Breast epithelium (tissue), 4 donors: ENCODE measurements around the gene MAMLD1. TPM values are rescaled to one million over a fixed set of nuclear protein-coding genes. Genes with fewer than 3 reads are reported as not detected.
A peak's percentile ranks its signal among the peaks of the same experiment; 100 is the strongest.

Experiments used
- DNase-seq, 2 donors: peaks; one replicate each; pipeline ENCODE4 v3.0.0-alpha.2; 2019; ENCODE audit warnings: low spot score in 2 of 2
- H3K27ac ChIP-seq, 2 donors: fragments of 200-600 bp; sonication (generic) in 1 of 2; one replicate each; pipeline ENCODE4 v1.5.1; 2016 to 2019; ENCODE audit warnings: mild to moderate bottlenecking in 1 of 2
- H3K27me3 ChIP-seq, 2 donors: fragments of 200-600 bp; sonication (generic) in 1 of 2; one replicate each; pipeline versions ENCODE4 v1.5.1 to v1.6.0; 2017 to 2019; ENCODE audit warnings: control low read depth in 1 of 2, mild to moderate bottlenecking in 1 of 2
- H3K36me3 ChIP-seq: fragments of 200-600 bp; one replicate; pipeline ENCODE4 v1.5.1; 2019
- H3K4me1 ChIP-seq, 2 donors: fragments of 200-600 bp; sonication (generic); one replicate each; pipeline ENCODE4 v1.5.1; 2016 to 2019; ENCODE audit warnings: control low read depth in 1 of 2
- H3K4me3 ChIP-seq, 3 donors: fragments of 200-600 bp; sonication (generic); 1 replicate in 2 of 3; 2 replicates in 1 of 3; pipeline ENCODE4 v1.5.1; 2016 to 2019; ENCODE audit warnings: mild to moderate bottlenecking in 3 of 3, moderate library complexity in 2 of 3
- H3K9me3 ChIP-seq, 2 donors: fragments of 200-600 bp; sonication (generic) in 1 of 2; one replicate each; pipeline ENCODE4 v1.5.1; 2016 to 2019; ENCODE audit warnings: control low read depth in 1 of 2
- CTCF ChIP-seq, 3 donors: fragments of 450-650 bp; IDR thresholded peaks; one replicate each; pipeline ENCODE4 v1.5.1; 2016 to 2017; ENCODE audit warnings: antibody characterized with exemption in 3 of 3, mild to moderate bottlenecking in 3 of 3, moderate library complexity in 3 of 3
- POLR2A ChIP-seq: fragments of 450-650 bp; IDR thresholded peaks from one replicate; pipeline ENCODE4 v1.6.1; 2016; ENCODE audit warnings: antibody characterized with exemption, mild to moderate bottlenecking, moderate library complexity
- POLR2AphosphoS5 ChIP-seq, 3 donors: sonication (generic); formaldehyde crosslinking; IDR thresholded peaks; one replicate each; pipeline ENCODE4 v1.6.1; 2017; ENCODE audit warnings: antibody characterized with exemption in 3 of 3
- intact Hi-C: fragments of 100-400 bp; cut with DNase I; formaldehyde crosslinking; loops from one replicate; pipeline ENCODE4 v1.15.1; 2023; ENCODE audit warnings: low total_unique reads
- total RNA-seq, 3 donors: library from RNA; depleted of rRNA; stranded (reverse); fragments of >200 nt; gene quantifications; one replicate each; pipeline ENCODE4 v1.1.0, GENCODE V29; 2016

MAMLD1 gene
- total RNA-seq, 3 donors from 2014 or later: 2.3 to 14.7 (median 2.8) TPM

- TF ChIP-seq CTCF (IDR thresholded peaks at IDR 0.05): peak in 2 of 3 donors; percentile 20 to 30
- TF ChIP-seq POLR2A: no peak
- no peak overlapping the region for H3K4me3 ChIP-seq
- peak in 1 of 2 donors; percentile 27 for DNase-seq
- no peaks in the 10 kb centered on the region for H3K36me3 ChIP-seq
- no peak overlapping the region for H3K27ac ChIP-seq
- no peaks in the 10 kb centered on the region for H3K4me1 ChIP-seq
- peaks cover 0 to 8% of the 10 kb centered on the region in 2 donors for H3K27me3 ChIP-seq
- intact Hi-C loops: no loop called here
- H3K9me3 ChIP-seq: no peaks in the 10 kb centered on the region
These were observed 122.9 kb downstream of the MAMLD1 start for GRCh38 chrX:150486011-150486410.

GRCh38 chrX:150487369-150488094 is 124.4 kb downstream of the MAMLD1 start:
- H3K27me3 ChIP-seq: peaks cover 0 to 8% of the 10 kb centered on the region in 2 donors
- no peaks in the 10 kb centered on the region for H3K4me1 ChIP-seq
- no peak overlapping the region for H3K27ac ChIP-seq
- H3K36me3 ChIP-seq: no peaks in the 10 kb centered on the region
- no peak for DNase-seq
- intact Hi-C loops: no loop called here
- H3K9me3 ChIP-seq: no peaks in the 10 kb centered on the region
- H3K4me3 ChIP-seq: no peak overlapping the region
- TF ChIP-seq CTCF (IDR thresholded peaks at IDR 0.05) (no peak), POLR2AphosphoS5 (IDR thresholded peaks at IDR 0.05) (no peak), POLR2A (no peak)

- no peak for DNase-seq
- no peaks in the 10 kb centered on the region for H3K4me1 ChIP-seq
- H3K9me3 ChIP-seq: no peaks in the 10 kb centered on the region
- no peaks in the 10 kb centered on the region for H3K36me3 ChIP-seq
- no peak overlapping the region for H3K4me3 ChIP-seq
- intact Hi-C loops: no loop called here
- TF ChIP-seq CTCF (IDR thresholded peaks at IDR 0.05) (no peak), POLR2A (no peak), POLR2AphosphoS5 (IDR thresholded peaks at IDR 0.05) (no peak)
- no peak overlapping the region for H3K27ac ChIP-seq
- H3K27me3 ChIP-seq: peaks cover 0 to 8% of the 10 kb centered on the region in 2 donors
These were observed 126.4 kb downstream of the MAMLD1 start for GRCh38 chrX:150489359-150490015.

- no peak overlapping the region for H3K27ac ChIP-seq
- H3K4me3 ChIP-seq: no peak overlapping the region
- no peaks in the 10 kb centered on the region for H3K36me3 ChIP-seq
- TF ChIP-seq CTCF (IDR thresholded peaks at IDR 0.05) (no peak), POLR2A (no peak), POLR2AphosphoS5 (IDR thresholded peaks at IDR 0.05) (no peak)
- no peak for DNase-seq
- no peaks in the 10 kb centered on the region for H3K4me1 ChIP-seq
- intact Hi-C loops: no loop called here
- peaks cover 0 to 12% of the 10 kb centered on the region in 2 donors for H3K27me3 ChIP-seq
- no peaks in the 10 kb centered on the region for H3K9me3 ChIP-seq
These were observed 132.4 kb downstream of the MAMLD1 start for GRCh38 chrX:150495496-150495895.

GRCh38 chrX:150499240-150499639 is 136.1 kb downstream of the MAMLD1 start:
- DNase-seq: no peak
- H3K4me3 ChIP-seq: no peak overlapping the region
- no peak overlapping the region for H3K27ac ChIP-seq
- no peaks in the 10 kb centered on the region for H3K9me3 ChIP-seq
- intact Hi-C loops: no loop called here
- no peaks in the 10 kb centered on the region for H3K4me1 ChIP-seq
- no peaks in the 10 kb centered on the region for H3K36me3 ChIP-seq
- TF ChIP-seq POLR2A: no peak
- no peak for TF ChIP-seq POLR2AphosphoS5 (IDR thresholded peaks at IDR 0.05)
- TF ChIP-seq CTCF (IDR thresholded peaks at IDR 0.05): no peak
- peaks cover 0 to 21% of the 10 kb centered on the region in 2 donors for H3K27me3 ChIP-seq
